Left renal pelvis (tissue), 4 donors: Measurements from ENCODE around the gene PHPT1. TPM values are rescaled to one million over a fixed set of nuclear protein-coding genes. Genes with fewer than 3 reads are reported as not detected.
"Not testable (repeated sequence)": the region's sequence is repeated elsewhere in the genome, so short reads cannot be mapped to it uniquely, and the experiment has no call there.

ENCODE experiments used
- DNase-seq, 4 donors: peaks; one replicate each; pipeline ENCODE4 v3.0.0-alpha.2; 2013; ENCODE audit warnings: low read depth in 4 of 4, low spot score in 3 of 4
- polyA plus RNA-seq, 4 donors: library from polyadenylated mRNA; unstranded; fragments of 120-200 nt; gene quantifications; one replicate each; pipeline ENCODE4 v1.2.1, GENCODE V29; 2013; ENCODE audit not compliant: insufficient read length in 4 of 4

Gene PHPT1
- polyA plus RNA-seq, 4 donors: 71.8 to 120 (median 83.5) TPM

DNA sequence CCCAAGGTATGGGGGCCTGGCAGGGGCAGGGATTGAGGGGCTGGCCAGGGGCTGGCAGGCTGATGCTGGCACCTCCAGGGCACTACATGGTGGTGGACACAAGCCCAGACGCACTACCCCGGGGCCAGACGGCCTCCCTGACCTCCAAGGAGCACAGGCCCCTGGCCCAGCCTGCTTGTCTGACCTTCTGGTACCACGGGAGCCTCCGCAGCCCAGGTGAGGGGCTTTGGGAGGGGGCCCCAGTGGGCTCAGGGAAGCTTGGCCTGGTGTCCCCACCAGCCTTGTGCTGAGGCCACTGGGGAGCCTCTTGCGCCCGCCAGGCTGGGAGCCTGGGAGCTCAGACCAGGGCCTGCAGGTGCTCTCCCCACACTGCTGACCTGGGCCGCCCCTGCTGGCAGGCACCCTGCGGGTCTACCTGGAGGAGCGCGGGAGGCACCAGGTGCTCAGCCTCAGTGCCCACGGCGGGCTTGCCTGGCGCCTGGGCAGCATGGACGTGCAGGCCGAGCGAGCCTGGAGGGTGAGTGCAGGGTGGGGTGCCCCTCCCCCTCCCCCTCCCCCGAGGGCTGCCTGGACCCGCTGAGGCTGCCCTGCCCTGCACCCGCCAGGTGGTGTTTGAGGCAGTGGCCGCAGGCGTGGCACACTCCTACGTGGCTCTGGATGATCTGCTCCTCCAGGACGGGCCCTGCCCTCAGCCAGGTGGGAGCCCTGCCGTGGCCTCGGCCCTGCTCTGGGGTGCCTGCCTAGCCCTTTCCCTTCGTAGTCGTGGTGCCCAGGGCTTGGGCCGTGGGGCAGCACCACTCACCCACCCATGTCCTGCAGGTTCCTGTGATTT is 8.6 kb downstream of the PHPT1 start:
- DNase-seq: no peak

DNA sequence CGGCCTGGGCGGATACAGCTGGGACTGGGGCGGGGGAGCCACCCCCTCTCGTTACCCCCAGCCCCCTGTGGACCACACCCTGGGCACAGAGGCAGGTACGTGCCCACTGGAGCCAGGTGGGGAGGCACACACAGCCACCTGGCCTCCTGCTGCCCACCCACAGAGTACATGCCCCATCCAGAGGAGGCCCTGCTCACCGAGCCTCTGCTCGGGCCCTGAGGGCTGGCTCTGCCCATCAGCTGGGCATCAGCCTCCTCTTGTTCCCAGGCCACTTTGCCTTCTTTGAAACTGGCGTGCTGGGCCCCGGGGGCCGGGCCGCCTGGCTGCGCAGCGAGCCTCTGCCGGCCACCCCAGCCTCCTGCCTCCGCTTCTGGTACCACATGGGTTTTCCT is 9.2 kb downstream of the PHPT1 start:
- no peak for DNase-seq

DNA sequence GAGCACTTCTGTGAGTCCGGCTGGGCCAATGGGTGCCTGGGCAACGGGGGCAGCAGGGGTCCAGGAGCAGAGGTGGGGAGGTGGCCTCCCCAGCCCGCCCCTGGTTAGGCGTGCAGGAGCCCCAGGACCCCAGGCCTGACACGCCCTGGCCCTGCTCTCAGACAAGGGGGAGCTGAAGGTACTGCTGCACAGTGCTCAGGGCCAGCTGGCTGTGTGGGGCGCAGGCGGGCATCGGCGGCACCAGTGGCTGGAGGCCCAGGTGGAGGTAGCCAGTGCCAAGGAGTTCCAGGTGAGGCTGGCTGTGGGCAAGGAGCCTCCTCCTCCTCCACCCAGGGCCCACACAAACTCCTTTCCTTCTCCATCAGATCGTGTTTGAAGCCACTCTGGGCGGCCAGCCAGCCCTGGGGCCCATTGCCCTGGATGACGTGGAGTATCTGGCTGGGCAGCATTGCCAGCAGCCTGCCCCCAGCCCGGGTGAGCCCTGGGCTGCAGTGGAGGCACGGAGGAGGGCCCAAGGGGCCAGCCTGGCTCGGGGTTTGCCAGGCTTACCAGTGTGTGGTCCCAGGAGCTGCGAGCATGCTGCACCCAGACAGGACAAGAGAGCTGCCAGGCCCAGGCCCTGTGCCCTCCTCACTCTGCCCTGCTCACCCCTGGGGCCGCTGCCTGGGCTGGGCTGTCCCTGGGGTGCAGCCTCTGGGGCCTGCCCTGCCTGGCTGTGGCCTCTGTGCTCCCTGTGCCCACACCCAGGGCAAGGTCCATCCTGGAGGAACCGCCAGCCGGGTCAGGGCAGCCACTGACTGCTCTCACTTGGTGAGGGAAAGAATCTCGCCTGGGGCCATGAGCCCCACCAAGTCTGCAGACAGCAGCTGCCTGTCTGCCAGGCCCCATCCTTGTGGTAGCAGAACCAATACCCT is 9.9 kb downstream of the PHPT1 start:
- DNase-seq: no peak

DNA sequence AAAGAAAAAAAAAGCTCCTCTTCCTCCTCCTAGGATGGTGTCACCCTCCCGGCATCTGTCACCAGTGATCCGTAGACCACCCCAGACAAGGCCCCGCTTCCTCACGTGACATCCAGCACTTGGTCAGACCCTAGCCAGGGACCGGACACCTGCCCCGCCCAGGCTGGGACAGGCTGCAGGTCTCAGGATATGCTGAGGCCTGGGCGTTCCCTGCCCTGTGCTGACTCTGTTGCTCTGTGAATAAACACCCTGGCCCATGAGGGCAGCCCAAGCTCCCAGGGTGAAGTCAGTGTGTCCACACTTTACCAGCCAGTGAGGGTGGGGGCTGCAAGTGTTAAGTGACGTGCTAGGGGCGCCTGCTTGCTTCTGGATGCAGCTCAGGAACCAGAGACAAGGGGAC is 11.3 kb downstream of the PHPT1 start:
- no peak for DNase-seq

DNA sequence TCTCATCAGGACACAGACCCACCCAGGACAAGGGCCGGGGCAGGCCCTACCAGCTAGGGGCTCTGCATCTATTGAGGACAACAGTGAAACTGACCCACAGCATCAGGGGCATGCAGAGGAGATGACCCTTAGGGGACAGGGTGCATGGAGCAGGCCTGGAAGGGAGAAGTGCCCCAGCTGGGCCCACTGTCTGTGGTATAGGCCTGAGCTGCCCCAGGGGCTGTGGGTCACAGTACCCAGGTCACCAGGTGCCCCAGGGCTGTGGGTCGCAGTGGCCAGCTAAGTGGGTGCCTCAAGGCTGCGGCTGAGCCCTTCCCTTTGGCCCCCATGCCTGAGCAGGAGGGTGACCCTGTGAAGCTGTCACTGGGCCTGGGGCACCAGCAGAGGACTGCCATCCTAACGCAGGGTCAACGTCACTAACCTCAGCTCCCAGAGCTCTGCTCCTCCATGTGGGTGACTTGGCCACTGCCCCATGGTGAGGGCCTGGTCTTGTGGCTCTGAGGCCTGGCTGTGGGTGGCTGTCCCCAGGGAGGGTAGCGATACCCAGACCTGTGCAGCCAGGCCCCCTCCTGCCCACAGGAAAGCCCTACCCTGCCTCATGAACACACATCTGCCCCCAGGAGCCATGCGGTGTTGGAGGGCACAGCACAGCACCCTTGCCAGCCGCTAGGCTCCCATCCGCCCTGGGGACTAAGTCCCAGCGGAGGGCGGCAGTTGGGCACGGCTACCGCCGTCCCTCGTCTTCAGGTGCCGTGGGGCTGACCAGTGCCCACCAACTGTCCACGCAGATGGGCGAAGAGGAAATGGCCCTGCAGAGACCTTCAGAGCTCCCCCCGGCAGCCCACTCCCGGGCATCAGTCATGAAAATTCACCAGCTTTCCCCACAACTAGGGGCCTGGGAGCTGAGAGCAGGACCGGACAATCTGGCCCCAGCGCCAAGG is 12.0 kb downstream of the PHPT1 start:
- DNase-seq: no peak

DNA sequence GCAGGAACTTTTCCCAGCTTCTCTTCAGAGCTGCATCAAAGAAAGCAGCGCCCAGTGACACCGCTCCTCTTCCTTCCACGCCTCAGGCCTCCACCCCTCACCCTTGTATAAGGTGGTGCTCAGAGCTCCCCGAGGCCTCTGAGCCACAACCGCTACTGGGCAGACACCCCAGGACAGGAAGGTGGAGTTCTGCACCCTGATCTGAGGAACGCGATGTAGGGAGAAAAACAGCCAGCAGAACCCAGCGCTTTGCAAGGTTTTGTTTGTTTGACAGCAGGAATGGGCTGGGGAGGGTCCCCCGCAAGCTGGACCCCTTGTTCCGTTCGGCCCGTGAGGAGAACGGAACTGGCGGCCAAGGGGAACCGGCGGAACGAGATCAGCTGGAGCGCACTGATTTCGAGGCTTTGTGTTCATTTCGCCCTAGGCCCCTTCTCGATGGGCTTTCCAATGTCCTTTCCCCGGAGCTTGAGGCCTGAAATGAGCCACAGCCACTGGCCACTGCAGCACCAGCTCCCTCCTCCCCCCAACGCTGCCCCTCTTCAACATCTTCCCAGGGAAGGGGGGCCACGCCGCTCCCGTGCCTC is 12.8 kb downstream of the PHPT1 start:
- DNase-seq: no peak

DNA sequence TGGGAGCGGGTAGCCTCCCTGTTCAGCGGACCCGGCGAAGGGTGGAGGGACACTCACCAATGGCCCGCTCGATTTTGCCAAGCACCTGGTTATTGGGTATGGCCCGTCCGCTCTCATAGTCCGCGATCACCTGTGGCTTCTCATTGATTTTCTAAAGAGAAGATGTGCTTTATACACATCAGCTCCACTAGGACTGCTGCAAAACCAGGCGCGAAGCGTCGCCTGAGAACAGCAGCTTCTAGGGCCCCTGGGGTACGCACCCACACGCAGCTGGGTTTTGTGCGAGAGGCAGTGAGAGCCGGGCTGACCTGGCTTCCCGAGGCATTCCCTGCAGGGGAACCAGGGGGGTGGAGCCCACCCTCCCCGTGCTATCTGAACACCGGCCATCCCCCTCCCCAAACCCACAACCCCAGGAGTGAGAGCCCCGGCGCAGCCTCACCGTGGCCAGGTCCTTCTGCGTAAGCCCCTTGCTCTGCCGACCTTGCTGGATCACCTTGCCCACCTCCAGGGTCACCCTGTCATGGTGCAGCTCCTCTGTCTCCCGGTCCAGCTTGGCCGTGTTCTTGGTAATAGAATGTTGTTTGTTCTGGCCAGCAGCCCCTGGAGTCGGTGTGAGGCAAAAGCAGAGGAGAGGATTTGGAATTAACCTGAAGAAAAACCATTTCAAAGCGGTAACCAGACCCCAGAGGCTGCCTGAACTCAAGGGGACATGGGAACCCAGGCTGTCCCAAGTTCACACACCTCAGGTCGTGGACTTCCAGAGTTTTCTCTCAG is 13.8 kb downstream of the PHPT1 start:
- DNase-seq: no peak

DNA sequence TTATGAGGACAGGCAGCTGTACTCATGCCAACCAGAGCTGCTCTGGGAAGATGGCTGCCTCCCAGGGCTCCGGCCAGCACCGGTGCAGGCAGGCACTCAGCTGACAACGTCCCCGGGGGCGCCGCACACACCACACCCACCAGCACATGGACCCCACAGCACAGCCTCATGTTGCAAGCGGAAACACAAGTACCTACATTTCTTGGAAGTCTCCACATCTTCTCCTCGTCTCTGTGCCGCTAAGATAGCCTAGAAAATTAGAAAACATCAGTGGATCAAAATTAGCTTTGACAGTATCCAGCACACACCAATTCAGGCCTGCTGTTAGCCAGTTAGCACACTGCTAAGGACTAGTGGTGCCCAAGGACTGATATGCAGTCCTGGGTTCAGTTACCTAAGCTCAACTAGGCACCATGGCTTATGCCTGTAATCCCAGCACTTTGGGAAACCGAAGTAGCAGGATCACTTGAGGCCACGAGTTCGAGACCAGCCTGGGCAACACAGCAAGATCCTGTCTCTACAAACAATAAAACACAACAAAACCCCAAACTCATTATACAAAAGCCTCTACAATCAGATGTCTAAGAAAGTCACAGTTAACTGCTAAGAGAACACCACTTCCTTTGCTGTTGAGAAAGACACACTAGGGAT is 14.5 kb downstream of the PHPT1 start:
- DNase-seq: no peak

DNA sequence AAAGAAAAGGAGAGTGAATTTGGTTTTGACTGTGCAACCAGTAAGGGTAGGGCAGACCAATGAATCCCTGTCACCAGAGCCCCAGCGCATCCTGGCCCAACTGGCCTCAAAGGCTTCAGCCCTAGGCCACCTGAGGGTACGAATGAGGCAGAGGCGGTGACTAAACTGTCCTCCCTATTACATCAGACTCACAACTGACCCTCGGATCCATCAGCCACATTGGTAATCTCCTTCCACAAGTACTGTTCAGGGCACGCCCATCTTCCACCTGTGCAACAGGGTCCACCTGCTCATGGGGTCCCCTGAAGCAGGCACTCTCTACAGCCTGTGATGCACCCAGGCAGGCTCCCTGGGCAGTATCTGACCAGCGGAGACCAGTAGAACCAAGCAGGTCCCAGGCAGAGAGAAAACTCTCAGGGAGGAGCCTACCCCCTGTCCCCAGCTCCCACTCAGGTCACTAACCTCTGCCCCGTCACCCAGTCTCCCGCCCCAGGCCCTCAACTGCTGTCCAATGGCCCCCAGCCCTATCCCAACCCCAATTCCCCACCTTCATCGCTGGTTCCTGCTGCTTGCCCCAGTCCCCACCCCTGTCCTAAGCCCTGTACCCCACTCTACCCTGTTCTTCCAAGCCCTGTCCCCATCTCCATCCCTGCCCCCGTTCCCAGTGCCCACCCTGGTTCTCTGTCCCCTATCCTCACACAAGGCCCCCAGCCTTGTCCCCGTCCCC is 16.0 kb downstream of the PHPT1 start:
- DNase-seq: no peak

DNA sequence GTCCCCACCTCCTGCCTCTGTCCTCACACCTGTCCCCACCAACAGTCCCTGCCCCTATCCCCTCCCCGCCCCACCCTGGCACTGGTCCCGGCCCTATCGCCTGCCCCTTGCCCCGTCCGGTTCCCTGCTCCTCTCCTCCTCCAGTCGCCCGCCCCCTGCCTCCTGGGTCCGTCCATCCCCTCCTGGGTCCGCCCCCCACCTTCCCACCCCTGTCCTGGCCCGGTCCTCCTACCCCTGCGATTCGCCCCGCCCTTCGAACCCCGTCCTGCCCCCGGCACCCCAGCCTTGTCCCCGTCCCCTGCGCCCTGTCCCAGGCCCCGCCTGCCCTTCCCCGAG is 16.5 kb downstream of the PHPT1 start:
- no peak for DNase-seq

DNA sequence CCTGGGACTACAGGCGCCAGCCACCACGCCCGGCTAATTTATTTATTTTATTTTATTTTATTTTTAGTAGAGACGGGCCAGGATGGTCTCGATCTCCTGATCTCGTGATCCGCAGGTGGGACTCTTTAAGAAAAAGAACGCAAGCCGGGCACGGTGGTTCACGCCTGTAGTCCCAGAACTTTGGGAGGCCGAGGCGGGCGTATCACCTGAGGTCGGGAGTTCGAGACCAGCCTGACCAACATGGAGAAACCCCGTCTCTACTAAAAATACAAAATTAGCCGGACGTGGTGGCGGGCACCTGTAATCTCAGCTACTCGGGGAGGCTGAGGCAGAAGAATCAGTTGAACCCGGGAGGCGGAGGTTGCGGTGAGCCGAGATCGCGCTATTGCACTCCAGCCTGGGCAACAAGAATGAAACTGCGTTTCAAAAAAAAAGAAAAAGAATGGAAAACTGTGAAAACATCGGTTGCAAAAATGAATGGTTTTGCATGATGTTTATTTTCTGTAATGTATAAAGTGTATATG is 17.8 kb downstream of the PHPT1 start:
- DNase-seq: not testable (repeated sequence)

DNA sequence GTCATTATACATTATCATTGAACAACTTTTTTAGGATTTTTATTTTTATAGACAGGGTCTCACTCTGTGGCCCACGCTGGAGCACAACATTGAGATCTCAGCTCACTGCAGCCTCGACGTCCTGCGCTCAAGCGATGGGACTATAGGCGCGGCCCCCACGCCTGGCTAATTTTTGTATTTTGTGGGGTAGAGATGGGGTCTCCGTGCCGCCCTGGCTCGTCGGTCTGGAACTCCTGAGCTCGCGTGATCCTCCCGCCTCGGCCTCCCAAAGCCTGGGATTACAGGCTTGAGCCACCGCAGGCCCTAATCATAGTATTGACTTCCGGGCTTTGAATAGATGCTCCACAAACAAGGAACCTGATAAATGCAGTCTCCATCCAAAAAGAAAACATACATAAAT is 18.3 kb downstream of the PHPT1 start:
- DNase-seq: no peak

DNA sequence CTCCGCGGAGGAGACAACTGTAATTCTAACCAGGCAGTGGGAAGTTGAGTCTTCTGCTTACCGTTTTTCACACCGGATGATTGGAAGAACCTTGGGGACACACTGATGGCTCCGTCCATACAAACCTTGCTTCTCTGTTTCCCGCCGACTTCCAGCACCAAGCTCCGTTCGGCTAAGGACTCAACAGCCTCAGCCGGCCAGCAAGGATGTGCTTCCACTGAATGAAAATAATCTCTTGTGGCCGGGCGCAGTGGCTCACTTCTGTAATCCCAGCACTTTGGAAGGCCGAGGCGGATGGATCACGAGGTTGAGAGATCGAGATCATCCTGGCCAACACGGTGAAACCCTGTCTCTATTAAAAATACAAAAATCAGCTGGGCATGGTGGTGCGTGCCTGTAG is 18.7 kb downstream of the PHPT1 start:
- no peak for DNase-seq

DNA sequence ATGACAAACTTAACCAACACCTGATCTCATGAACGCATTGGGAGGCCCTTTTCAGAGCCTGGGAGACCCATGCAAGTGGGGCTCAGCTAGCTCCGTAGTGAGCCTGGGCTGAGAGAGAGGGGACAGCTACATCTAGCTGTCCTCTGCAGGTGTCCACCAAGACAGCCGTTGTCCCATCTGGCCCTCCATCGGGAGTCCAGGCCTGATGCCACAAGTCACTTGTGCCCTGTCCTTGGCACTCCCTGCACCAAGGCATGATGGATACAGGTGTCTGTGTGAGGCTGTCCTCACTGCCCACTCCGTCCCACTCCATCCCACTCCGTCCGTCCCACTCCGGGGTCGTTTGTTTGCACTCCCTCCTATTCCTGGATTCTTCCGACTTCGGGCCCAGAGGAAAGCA is 19.4 kb downstream of the PHPT1 start:
- no peak for DNase-seq

DNA sequence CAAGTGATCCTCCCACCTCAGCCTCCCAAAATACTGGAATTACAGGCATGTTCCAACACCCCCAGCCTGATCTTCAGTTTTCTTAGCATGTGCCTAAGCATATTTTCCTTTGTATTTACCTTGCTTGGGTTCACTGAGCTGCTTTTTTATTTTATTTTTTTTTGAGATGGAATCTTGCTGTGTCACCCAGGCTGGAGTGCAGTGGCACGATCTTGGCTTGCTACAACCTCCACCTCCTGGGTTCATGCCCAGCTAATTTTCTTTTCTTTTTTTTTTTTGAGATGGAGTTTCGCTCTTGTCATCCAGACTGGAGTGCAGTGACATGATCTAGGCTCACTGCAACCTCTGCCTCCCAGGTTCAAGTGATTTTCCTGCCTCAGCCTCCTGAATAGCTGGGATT is 20.4 kb downstream of the PHPT1 start:
- DNase-seq: not testable (repeated sequence)

DNA sequence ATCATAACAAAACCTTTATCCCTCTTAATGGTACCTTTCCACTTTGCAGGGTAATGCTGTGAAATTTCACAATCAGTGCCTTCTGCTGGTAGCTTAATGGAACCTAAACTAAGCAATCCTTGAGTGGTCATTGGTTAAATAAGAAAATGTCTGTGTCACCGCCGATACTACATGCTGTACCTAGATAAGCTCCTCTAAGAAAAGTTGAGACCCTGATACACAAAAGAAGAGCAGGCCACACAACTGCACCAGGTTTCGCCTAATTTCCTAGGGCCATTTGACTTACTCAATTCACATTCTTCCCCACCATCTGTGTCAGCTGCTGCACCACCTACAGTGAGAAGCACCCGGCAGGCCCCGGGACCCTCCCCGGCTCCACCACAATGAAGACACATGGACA is 25.9 kb downstream of the PHPT1 start:
- DNase-seq: no peak

DNA sequence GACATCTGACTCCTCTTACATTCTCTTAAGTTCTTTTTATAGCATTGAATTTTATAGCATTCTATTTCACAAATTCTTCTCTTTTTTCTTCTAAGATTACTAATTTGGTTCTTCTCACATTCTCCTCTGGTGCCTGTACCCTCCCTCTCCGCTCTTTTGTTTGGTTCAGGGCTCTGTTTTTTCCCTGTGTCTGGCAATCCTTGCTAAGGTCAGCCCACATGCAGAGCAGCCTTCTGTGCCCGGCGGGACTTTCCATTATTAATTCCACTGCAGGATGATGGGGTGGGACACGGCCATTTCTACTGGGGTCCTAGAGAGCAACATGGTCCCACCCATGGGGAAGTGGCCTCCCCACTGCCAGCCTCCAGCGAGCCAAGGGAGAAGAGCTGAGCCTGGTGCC is 27.3 kb downstream of the PHPT1 start:
- no peak for DNase-seq

DNA sequence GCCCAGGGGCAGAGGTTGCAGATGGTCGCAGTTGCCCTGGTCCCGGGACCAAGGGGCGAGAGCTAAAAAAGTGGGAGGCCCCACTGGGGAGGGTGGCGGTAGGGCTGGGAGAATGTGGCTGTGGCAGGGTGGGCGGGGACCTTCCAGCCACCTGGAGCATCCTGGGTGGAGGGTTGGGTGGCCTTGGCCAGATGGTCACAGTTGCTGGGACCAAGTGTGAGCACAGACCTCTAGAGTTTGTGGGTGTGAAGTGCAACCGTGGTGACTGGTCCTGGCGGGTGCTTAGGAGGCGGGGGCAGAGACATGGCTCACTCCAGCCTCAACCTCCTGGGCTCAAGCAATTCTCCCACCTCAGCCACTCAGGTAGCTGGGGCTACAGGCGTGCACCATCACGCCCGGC is 31.4 kb downstream of the PHPT1 start:
- no peak for DNase-seq
